ENCODE results near the gene NUDCD3.

The NUDCD3 gene

DNA sequence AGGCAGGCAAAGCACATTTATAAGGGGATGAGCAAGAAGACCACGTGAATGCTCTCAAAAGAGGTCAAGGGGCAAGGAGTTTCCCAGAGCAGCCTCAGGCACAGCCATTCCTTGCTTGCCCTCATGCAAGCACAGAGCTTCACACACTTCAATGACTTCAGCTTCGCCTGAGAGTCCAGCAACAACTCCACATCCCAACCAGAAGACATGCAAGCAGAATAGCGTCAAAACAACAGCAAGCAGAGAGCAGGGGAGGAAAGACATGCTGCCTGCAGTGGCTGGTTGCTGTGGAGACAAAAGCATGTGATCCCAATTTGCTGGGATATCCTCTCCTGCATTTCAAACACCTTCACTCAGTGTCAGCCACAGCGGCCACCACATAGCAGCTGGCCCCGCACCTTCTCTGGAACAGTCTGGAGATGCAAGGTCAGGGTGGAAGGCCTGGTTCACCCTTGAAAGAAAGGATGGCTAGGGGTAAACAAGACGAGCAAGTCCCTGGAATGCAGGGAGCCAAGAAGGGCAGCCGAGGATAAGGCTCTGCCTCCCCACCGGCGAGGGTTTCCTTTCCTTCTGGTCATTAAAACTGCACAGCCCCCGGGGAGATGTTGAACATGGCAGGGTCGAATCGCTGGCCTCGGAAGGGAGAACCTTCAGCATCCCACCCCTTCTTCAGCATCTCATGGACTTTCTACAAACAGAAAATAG is 104.9 kb downstream of the NUDCD3 start:
- no peak overlapping the region for H3K4me3 ChIP-seq (ENCODE audit: low read length in 2 of 2)
- no peaks in the 10 kb centered on the region for H3K27me3 ChIP-seq (ENCODE audit: control insufficient read depth in 2 of 2, insufficient read depth in 2 of 2, low read length in 2 of 2)
- no peaks in the 10 kb centered on the region for H3K9me3 ChIP-seq (ENCODE audit: control insufficient read depth in 2 of 2, low read length in 2 of 2)
- H3K4me1 ChIP-seq (ENCODE audit: control insufficient read depth in 2 of 2, insufficient read depth in 2 of 2, low read length in 2 of 2) = no peaks in the 10 kb centered on the region
- H3K36me3 ChIP-seq (ENCODE audit: control insufficient read depth in 2 of 2, insufficient read depth in 2 of 2, low read length in 2 of 2) = peaks cover 48 to 62% of the 10 kb centered on the region in 2 donors
- no peak overlapping the region for H3K9ac ChIP-seq (ENCODE audit: low read depth in 1 of 2, low read length in 2 of 2)
- no peak overlapping the region for H3K27ac ChIP-seq (ENCODE audit: low read depth in 2 of 2, low read length in 2 of 2)

- H3K27ac ChIP-seq (ENCODE audit: low read depth in 2 of 2, low read length in 2 of 2) = no peak overlapping the region
- peaks cover 48 to 58% of the 10 kb centered on the region in 2 donors for H3K36me3 ChIP-seq (ENCODE audit: control insufficient read depth in 2 of 2, insufficient read depth in 2 of 2, low read length in 2 of 2)
- no peaks in the 10 kb centered on the region for H3K27me3 ChIP-seq (ENCODE audit: control insufficient read depth in 2 of 2, insufficient read depth in 2 of 2, low read length in 2 of 2)
- no peak overlapping the region for H3K9ac ChIP-seq (ENCODE audit: low read depth in 1 of 2, low read length in 2 of 2)
- no peak overlapping the region for H3K4me3 ChIP-seq (ENCODE audit: low read length in 2 of 2)
- H3K9me3 ChIP-seq (ENCODE audit: control insufficient read depth in 2 of 2, low read length in 2 of 2) = no peaks in the 10 kb centered on the region
- H3K4me1 ChIP-seq (ENCODE audit: control insufficient read depth in 2 of 2, insufficient read depth in 2 of 2, low read length in 2 of 2) = no peaks in the 10 kb centered on the region
Measured at GRCh38 chr7:44384586-44385433, 105.6 kb downstream of the NUDCD3 start.

DNA sequence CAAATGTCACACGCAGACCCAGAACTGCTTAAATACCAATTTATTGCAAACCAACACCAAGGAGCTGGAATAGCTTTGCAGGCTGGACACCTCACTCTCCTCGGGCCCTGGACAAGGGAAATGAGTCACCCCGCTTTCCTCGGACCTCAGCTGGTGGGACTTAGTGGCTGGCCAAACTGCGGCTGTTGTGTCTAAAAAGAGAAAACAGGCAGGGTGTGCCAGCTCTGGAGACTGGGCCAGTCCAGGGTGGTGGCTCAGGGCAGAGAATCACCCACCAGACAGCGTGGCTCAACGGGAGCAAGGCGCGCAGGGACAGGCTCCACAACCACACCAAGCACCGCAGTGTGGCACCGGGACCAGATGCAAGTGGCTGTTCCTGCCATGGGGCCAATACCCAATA is 106.9 kb downstream of the NUDCD3 start:
- H3K27ac ChIP-seq (ENCODE audit: low read depth in 2 of 2, low read length in 2 of 2) = no peak overlapping the region

DNA sequence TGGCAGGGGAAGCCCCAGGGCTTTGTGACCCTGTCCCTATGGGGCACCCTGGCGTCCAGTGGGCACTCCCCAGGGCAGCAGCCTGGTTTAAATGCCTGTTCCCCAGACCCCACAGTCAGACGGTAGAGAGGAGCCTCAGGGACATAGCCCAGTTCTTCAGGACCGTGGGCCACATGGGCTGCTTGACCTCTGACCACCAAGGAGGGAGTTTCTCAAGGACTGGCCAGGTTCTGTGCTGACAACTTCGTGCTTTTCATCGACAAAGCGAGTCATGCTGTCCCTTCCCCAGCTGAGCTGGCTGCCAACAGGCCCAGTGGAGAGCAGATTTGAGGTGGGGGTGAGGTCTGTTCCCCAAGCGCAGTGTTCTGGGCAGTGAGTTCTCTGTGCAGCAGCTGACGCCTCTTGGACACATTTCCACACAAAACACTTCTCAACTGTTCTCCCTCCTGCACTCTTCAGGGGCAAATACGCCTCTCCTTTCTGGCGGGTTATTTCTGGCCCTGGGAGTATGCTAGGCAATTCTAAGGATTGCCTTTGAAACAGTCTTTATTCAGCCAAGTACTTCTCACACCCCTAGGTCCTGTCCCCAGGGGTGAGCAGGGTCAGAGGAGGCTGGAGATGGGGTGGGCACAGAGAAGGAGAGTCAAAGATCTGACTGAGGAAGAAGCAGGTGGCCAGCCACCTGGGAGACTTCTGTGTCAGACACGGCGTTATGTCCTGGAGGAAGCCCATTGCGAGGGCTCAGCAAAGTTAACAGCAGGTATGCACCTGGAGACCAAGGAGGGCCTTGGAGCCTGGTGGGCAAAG is 107.8 kb downstream of the NUDCD3 start:
- no peak overlapping the region for H3K27ac ChIP-seq (ENCODE audit: low read depth in 2 of 2, low read length in 2 of 2)
- no peaks in the 10 kb centered on the region for H3K4me1 ChIP-seq (ENCODE audit: control insufficient read depth in 2 of 2, insufficient read depth in 2 of 2, low read length in 2 of 2)
- no peak overlapping the region for H3K9ac ChIP-seq (ENCODE audit: low read depth in 1 of 2, low read length in 2 of 2)
- H3K9me3 ChIP-seq (ENCODE audit: control insufficient read depth in 2 of 2, low read length in 2 of 2) = no peaks in the 10 kb centered on the region
- H3K4me3 ChIP-seq (ENCODE audit: low read length in 2 of 2) = no peak overlapping the region
- H3K27me3 ChIP-seq (ENCODE audit: control insufficient read depth in 2 of 2, insufficient read depth in 2 of 2, low read length in 2 of 2) = no peaks in the 10 kb centered on the region
- peaks cover 30 to 43% of the 10 kb centered on the region in 2 donors for H3K36me3 ChIP-seq (ENCODE audit: control insufficient read depth in 2 of 2, insufficient read depth in 2 of 2, low read length in 2 of 2)

More for the DNA sequence above, 106.9 kb downstream of the NUDCD3 start:
- Histone ChIP-seq H3K36me3 (ENCODE audit: control insufficient read depth in 2 of 2, insufficient read depth in 2 of 2, low read length in 2 of 2) (peaks cover 38 to 48% of the 10 kb centered on the region in 2 donors), H3K9me3 (ENCODE audit: control insufficient read depth in 2 of 2, low read length in 2 of 2) (no peaks in the 10 kb centered on the region), H3K27me3 (ENCODE audit: control insufficient read depth in 2 of 2, insufficient read depth in 2 of 2, low read length in 2 of 2) (no peaks in the 10 kb centered on the region), H3K4me1 (ENCODE audit: control insufficient read depth in 2 of 2, insufficient read depth in 2 of 2, low read length in 2 of 2) (no peaks in the 10 kb centered on the region), H3K9ac (ENCODE audit: low read depth in 1 of 2, low read length in 2 of 2) (no peak overlapping the region), H3K4me3 (ENCODE audit: low read length in 2 of 2) (no peak overlapping the region)

DNA sequence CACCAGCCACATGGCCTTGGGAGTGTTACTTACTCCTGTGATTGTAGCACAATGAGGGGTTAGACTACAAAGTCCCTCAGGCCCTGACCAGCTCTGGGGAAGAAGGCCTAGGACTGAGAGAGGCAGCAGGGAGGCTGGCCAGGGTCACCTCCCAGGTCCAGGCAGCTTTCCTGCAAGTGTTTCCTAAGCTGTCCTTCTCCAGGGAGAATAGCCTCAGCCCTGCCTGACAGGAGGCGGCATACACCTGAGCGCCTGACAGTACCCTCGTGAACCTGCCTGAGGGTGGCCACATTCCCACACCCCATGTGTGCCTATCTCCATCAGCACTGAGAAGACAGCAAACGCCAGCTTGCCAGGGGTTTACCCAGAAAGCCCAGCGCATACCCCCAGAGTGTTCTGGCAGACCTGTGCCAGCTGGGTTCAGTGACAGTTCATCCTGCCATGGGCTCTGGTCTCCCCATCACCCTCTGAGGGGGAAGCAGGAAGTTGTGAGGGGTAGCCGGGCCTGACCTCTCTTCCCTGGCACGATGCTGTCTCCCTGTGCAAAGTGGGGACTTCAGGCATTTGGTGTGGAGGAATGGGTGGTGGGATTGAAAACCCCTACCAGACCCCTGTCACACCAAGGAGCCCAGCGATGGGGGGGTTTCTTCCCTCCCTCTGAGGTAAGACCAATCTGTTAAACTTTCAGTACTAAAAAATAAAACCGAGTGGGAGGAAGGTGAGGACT is 108.8 kb downstream of the NUDCD3 start:
- Histone ChIP-seq H3K9ac (ENCODE audit: low read depth in 1 of 2, low read length in 2 of 2) (no peak overlapping the region), H3K4me3 (ENCODE audit: low read length in 2 of 2) (no peak overlapping the region), H3K27me3 (ENCODE audit: control insufficient read depth in 2 of 2, insufficient read depth in 2 of 2, low read length in 2 of 2) (no peaks in the 10 kb centered on the region), H3K9me3 (ENCODE audit: control insufficient read depth in 2 of 2, low read length in 2 of 2) (no peaks in the 10 kb centered on the region), H3K36me3 (ENCODE audit: control insufficient read depth in 2 of 2, insufficient read depth in 2 of 2, low read length in 2 of 2) (peaks cover 21 to 34% of the 10 kb centered on the region in 2 donors), H3K4me1 (ENCODE audit: control insufficient read depth in 2 of 2, insufficient read depth in 2 of 2, low read length in 2 of 2) (no peaks in the 10 kb centered on the region), H3K27ac (ENCODE audit: low read depth in 2 of 2, low read length in 2 of 2) (no peak overlapping the region)

DNA sequence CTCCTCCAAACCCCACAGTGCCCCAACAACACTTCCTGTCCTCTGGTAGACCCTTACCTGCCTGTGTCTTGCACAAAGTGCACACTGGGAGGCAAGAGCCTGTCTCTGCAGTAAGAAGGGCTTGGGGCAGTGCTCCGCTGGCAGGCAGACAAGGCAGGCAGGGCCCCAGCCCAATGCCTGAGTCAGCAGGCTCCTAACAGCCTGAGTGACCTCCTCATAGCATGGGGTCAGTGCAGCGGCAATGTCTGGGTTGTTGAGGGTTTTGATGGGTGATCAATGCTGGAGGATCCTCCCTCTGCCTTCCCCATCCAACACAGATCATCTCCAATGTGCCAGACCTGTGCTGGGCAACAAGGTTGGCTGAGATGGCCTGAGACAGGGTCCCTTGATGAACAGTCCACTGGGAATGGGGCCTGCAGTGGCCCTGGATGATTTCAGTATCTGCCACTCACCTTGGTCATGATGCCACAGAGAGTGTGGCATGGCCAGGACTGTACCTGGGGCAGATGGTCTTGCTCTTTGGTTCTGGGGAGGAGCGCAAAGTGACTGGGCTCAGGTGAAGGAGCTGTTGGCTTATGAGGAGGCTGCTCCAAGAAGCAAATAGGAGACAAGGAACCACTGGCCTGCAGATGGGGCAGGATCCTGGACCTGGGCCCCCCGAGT is 109.5 kb downstream of the NUDCD3 start:
- Histone ChIP-seq H3K4me3 (ENCODE audit: low read length in 2 of 2) (no peak overlapping the region), H3K9me3 (ENCODE audit: control insufficient read depth in 2 of 2, low read length in 2 of 2) (no peaks in the 10 kb centered on the region), H3K27me3 (ENCODE audit: control insufficient read depth in 2 of 2, insufficient read depth in 2 of 2, low read length in 2 of 2) (peaks cover 0 to under 1% of the 10 kb centered on the region in 2 donors), H3K36me3 (ENCODE audit: control insufficient read depth in 2 of 2, insufficient read depth in 2 of 2, low read length in 2 of 2) (peaks cover 16 to 27% of the 10 kb centered on the region in 2 donors), H3K27ac (ENCODE audit: low read depth in 2 of 2, low read length in 2 of 2) (no peak overlapping the region), H3K4me1 (ENCODE audit: control insufficient read depth in 2 of 2, insufficient read depth in 2 of 2, low read length in 2 of 2) (no peaks in the 10 kb centered on the region), H3K9ac (ENCODE audit: low read depth in 1 of 2, low read length in 2 of 2) (no peak overlapping the region)

DNA sequence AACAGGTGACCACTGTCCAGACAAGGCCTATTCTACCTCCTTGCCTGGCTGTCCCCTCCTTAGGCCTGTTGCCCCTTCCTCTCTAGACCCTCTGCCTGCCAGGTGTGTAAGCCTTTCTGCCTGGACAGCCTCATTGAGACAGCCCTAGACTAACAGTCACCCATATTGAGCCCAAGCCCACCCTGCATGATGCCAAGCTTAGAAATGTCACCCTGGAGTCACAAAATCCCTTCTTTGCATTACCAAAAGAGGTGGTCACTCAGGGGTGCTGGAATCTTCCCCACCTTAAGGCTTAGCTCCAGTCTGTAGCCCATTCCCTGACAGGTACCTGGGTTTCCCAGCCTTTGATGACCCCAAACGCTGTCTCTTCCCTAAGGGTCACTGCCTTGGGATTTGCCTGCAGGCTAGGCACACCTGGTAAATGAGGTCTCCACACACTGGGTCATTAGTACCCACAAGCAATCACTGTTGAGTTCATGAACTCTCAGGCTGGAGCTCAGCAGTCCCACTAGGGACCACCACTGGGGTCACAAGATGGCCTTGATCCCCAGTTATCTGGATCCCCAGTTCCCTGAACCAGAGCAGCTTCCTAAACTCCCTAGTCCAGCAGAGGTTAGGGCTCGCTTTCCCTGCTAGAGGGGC is 110.1 kb downstream of the NUDCD3 start:
- no peaks in the 10 kb centered on the region for H3K9me3 ChIP-seq (ENCODE audit: control insufficient read depth in 2 of 2, low read length in 2 of 2)
- no peak overlapping the region for H3K9ac ChIP-seq (ENCODE audit: low read depth in 1 of 2, low read length in 2 of 2)
- no peaks in the 10 kb centered on the region for H3K4me1 ChIP-seq (ENCODE audit: control insufficient read depth in 2 of 2, insufficient read depth in 2 of 2, low read length in 2 of 2)
- H3K36me3 ChIP-seq (ENCODE audit: control insufficient read depth in 2 of 2, insufficient read depth in 2 of 2, low read length in 2 of 2) = peaks cover 9 to 21% of the 10 kb centered on the region in 2 donors
- no peak overlapping the region for H3K27ac ChIP-seq (ENCODE audit: low read depth in 2 of 2, low read length in 2 of 2)
- H3K4me3 ChIP-seq (ENCODE audit: low read length in 2 of 2) = no peak overlapping the region
- peaks cover 0 to 2% of the 10 kb centered on the region in 2 donors for H3K27me3 ChIP-seq (ENCODE audit: control insufficient read depth in 2 of 2, insufficient read depth in 2 of 2, low read length in 2 of 2)

DNA sequence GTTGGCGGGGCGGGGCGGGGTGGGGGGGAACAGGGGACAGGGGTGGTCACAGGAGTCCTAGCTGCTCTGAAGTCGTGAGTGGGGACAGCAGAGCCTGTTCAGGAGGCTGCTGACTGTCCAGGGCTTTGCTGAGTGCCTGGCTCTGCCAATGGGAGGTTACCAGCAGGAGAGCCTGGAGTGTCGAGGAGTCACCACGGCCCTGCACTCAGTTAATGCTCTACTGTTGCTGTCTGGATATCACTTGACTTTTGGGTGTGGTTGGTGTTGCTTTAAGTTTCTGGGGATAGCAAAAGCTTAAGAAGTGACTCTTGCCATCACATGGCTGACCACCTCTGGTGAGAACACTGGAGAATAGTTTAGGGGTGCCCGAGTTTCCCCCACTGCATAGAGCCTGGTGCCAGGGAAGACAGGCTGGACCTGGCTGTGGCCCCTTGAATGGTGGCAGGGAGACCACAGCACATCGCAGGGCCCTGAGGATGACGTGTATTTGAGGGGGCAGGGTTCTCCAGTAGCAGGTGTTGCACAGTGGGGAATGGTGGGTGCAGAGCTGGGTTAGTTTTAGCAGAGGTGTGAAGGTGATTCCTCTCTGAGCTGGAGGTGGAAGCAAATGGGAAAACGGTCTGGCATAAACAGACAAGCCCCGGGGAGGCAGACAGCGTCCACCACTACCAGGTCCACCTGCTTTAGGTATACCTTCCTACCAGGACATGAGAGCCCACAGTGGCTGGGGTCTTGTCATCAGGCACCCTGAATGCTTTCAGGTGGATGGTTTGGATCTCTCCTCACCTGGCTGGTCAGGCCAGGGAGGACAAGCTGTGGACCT is 110.9 kb downstream of the NUDCD3 start:
- H3K4me1 ChIP-seq (ENCODE audit: control insufficient read depth in 2 of 2, insufficient read depth in 2 of 2, low read length in 2 of 2) = no peaks in the 10 kb centered on the region
- H3K9ac ChIP-seq (ENCODE audit: low read depth in 1 of 2, low read length in 2 of 2) = no peak overlapping the region
- no peak overlapping the region for H3K27ac ChIP-seq (ENCODE audit: low read depth in 2 of 2, low read length in 2 of 2)
- peaks cover 3 to 15% of the 10 kb centered on the region in 2 donors for H3K36me3 ChIP-seq (ENCODE audit: control insufficient read depth in 2 of 2, insufficient read depth in 2 of 2, low read length in 2 of 2)
- H3K4me3 ChIP-seq (ENCODE audit: low read length in 2 of 2) = no peak overlapping the region
- H3K9me3 ChIP-seq (ENCODE audit: control insufficient read depth in 2 of 2, low read length in 2 of 2) = no peaks in the 10 kb centered on the region
- H3K27me3 ChIP-seq (ENCODE audit: control insufficient read depth in 2 of 2, insufficient read depth in 2 of 2, low read length in 2 of 2) = peaks cover 0 to 2% of the 10 kb centered on the region in 2 donors

All from mucosa of rectum (tissue), 2 donors.